ENCODE measurements around the gene ETV6. TPM values are rescaled to one million over a fixed set of nuclear protein-coding genes. Genes with fewer than 3 reads are reported as not detected.

Gene ETV6
- total RNA-seq, 1 donor from 2014 or later: 31.4 TPM

DNA sequence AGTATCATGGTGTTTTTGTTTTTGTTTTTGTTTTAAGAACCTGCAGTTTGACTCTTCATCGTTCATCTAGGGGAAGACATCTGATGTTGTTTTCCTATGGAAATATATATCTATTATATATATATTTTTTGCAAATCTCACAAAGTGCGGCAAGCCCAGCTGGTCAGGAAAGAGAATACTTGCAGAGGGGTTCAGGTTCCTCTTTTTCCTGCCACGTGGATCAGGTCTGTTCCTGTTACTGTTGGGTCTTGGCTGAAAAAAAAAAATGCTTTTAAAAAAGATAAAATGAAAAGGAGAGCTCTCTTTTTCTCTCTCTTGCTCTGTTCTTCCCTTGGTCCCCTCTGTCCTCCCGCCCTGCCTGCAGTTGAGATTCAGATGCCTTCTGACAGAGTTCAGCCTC lies 241.9 kb downstream of the ETV6 start:
- no peak for DNase-seq (ENCODE audit: low spot score in 2 of 2, unreplicated experiment in 2 of 2)
- no peak for TF ChIP-seq CTCF (IDR thresholded peaks at IDR 0.05; ENCODE audit: unreplicated experiment)
- Mint-ChIP-seq H3K4me1 (peaks cover 2% of the 10 kb centered on the region), H3K36me3 (peaks cover 38% of the 10 kb centered on the region), H3K9me3 (peaks cover 4% of the 10 kb centered on the region), H3K4me3 (no peak overlapping the region), H3K27me3 (ENCODE audit: low read depth) (no peaks in the 10 kb centered on the region), H3K27ac (no peak overlapping the region)

DNA sequence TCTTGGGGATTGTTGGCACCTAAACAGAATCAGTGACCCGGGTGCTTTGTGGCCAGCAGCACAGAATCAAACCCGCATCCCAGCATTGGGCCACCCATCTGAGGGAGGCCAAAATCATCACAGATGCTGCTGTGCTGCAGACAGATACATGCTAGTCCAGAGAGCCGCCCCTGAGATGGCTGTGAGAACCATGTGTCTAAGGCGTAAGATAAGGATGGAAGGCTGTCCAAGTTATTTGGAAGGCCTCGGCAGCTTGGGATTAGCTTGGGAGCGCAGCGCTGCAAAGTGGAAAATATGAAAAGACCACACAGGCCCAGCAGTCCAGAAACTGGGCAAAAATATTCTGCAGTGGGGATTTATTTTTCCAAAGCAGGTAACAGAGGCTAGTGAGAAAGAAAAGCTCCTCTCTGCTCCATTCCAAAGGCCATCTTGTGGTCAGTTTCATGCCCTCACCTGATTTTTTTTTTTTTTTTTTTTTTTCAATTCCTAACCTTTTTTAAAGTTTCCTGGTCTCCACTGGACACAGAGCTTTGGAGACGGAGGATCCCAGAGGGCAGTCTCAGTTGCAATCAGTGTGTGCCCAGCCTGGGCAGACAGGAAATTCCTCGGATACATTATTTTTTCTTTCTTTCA lies 242.4 kb downstream of the ETV6 start:
- no peak for DNase-seq (ENCODE audit: low spot score in 2 of 2, unreplicated experiment in 2 of 2)
- Mint-ChIP-seq H3K27ac (no peak overlapping the region), H3K36me3 (peaks cover 33% of the 10 kb centered on the region), H3K4me3 (no peak overlapping the region), H3K9me3 (no peaks in the 10 kb centered on the region), H3K27me3 (ENCODE audit: low read depth) (no peaks in the 10 kb centered on the region), H3K4me1 (peaks cover 2% of the 10 kb centered on the region)
- TF ChIP-seq CTCF (IDR thresholded peaks at IDR 0.05; ENCODE audit: unreplicated experiment): no peak

DNA sequence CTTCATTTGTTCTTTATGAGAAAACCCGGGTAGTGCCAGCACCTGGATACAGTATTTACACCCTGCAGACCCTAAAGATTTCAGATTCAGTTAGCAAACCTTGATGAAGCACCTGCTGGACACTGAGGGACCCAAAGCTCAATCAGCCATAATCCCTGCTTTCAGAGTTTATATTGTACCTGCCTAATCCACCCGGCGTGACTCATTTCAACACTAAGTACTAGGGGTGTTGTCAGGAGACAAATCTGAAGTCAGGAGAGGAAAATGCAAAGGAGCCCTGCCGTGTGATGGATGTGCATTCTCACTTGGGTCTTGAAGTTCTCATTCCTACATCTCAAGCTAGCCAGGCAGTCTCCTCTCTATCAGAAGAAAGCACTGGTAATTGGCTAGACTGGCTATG lies 244.5 kb downstream of the ETV6 start:
- Mint-ChIP-seq H3K9me3 (no peaks in the 10 kb centered on the region), H3K4me3 (no peak overlapping the region), H3K36me3 (peaks cover 22% of the 10 kb centered on the region), H3K27ac (no peak overlapping the region), H3K27me3 (ENCODE audit: low read depth) (no peaks in the 10 kb centered on the region), H3K4me1 (peaks cover 2% of the 10 kb centered on the region)
- DNase-seq (ENCODE audit: low spot score in 2 of 2, unreplicated experiment in 2 of 2): no peak
- no peak for TF ChIP-seq CTCF (IDR thresholded peaks at IDR 0.05; ENCODE audit: unreplicated experiment)

DNA sequence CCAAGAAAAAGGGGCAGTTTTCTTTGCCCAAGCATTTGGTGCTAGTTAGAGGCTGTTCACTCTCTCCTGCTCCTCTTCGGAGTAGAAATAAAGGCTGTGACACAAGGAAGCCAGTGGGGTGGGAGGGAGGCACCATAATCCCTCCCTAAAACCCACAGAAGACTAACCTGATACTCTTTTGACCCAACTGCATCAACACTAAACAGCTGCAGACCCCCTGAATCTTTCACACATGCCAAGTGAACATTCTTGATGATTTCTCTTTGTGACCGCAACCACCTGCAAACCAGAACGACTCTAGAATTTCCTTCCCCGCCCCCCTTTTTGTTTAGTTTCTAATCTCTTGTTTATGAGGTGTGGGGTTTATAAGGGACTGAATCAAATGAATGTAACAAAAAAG lies 245.4 kb downstream of the ETV6 start:
- no peaks in the 10 kb centered on the region for H3K9me3 Mint-ChIP-seq
- TF ChIP-seq CTCF (IDR thresholded peaks at IDR 0.05; ENCODE audit: unreplicated experiment): no peak
- peaks cover 14% of the 10 kb centered on the region for H3K36me3 Mint-ChIP-seq
- H3K4me1 Mint-ChIP-seq: peaks cover 2% of the 10 kb centered on the region
- no peak overlapping the region for H3K27ac Mint-ChIP-seq
- no peak overlapping the region for H3K4me3 Mint-ChIP-seq
- no peak for DNase-seq (ENCODE audit: low spot score in 2 of 2, unreplicated experiment in 2 of 2)
- H3K27me3 Mint-ChIP-seq (ENCODE audit: low read depth): no peaks in the 10 kb centered on the region

- Mint-ChIP-seq H3K36me3 (peaks cover 13% of the 10 kb centered on the region), H3K9me3 (no peaks in the 10 kb centered on the region), H3K27me3 (ENCODE audit: low read depth) (no peaks in the 10 kb centered on the region), H3K4me3 (no peak overlapping the region), H3K4me1 (peaks cover 2% of the 10 kb centered on the region), H3K27ac (no peak overlapping the region)
- no peak for TF ChIP-seq CTCF (IDR thresholded peaks at IDR 0.05; ENCODE audit: unreplicated experiment)
- no peak for DNase-seq (ENCODE audit: low spot score in 2 of 2, unreplicated experiment in 2 of 2)
Observed at GRCh38 chr12:11895421-11896078, 246.1 kb downstream of the ETV6 start.
